ENCODE data around the gene STH.
"Not testable (repeated sequence)": the region's sequence is repeated elsewhere in the genome, so short reads cannot be mapped to it uniquely, and the experiment has no call there.

STH gene

DNA sequence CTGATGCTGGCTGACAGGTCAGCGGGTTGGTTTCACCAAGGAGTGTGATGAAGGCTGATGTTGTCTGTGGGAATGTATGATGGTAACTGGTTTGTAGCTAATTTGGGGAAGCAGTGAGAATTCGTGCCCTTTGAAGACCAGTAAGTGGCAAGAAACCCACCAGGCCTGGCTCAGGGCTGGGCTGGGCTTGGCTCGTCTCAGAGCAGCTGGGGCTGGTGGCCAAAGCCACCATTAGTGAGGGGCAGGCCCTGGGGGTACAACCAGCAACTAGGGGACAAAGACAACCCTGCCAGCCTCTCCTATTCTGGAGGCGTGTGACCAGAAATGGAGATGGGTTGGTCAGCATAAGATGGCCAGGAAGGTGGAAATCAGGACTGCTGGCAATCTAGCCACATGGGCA is 13.0 kb upstream of the STH start:
- DNase-seq: no peak

DNA sequence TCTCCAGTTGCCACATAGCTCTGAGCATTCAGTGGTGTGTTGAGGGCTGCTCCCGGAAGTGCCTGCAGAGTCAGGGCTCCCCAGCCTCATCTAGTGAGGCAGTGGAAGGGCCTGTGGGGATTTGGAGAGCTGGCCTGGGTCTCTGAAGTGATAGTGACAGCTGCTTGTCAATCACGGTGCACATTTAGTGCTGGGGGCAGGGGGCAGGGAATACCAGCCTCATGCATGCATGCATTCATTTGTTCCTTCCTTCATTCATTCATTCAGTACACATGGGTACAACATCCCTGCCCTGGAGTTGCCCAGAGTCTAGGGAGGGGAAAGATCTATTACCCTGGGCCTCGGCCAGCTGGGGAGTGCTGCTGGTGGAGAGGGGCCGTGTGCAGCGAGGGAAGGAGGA is 11.3 kb upstream of the STH start:
- no peak for DNase-seq

DNA sequence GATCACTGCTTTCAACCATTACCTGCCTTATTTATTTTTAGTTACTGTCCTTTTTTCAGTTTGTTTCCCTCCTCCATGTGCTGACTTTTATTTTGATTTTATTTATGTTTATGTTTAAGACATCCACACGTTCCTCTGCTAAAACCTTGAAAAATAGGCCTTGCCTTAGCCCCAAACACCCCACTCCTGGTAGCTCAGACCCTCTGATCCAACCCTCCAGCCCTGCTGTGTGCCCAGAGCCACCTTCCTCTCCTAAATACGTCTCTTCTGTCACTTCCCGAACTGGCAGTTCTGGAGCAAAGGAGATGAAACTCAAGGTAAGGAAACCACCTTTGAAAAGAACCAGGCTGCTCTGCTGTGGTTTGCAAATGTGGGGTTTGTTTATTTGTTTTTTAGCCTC is 9.3 kb upstream of the STH start:
- DNase-seq: no peak

DNA sequence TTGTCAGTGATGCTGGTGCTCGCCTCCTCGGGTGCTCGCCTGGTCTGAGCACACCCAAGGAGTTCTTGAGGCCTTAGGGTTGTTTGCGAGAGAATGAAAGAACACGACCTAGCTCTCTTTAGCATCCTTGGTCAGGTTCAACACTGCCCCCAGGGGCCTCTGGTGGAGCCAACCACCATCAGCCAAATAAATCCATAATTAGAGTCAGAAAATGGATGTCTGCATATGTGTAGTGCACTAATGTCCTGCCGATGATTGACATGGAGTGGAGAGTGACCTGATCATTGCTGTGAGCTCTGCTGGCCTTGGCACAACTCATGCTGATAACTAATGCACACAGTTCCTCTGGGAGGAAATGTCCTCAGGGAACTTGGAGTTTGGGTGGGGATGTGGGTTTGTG is 8.2 kb upstream of the STH start:
- DNase-seq: no peak

DNA sequence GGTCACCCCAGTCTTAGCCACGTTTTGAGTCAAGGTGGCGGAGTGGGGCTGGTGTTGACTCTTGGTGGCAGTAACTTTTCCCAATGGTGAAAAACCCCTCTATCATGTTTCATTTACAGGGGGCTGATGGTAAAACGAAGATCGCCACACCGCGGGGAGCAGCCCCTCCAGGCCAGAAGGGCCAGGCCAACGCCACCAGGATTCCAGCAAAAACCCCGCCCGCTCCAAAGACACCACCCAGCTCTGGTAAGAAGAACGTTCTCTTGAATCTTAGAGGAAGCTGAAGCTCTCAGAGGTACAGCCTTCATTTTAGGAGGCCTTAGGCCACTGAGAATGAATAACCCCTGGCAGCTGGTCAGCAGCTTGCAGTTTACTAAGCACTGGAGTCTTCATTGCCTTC is 7.7 kb upstream of the STH start:
- DNase-seq: no peak

DNA sequence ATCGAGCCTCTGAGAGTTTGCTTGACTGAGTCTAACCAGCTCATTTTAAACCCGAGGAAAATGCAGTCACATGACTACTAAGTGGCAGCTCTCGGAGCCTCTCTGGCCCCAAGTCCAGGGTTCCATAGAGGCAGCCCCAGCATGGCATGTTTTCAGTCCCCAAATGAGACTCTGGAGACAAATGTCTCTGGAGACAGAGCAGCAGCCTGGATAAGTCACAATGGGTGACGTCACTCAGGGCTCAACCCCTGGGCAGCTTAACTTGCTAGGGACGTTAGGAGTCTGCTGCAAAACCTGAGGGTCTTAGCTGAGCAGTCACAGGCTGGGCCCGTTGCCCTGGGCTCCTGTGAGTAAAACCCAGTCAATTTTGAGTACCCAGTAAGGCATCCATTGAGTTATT is 6.9 kb upstream of the STH start:
- DNase-seq: no peak

DNA sequence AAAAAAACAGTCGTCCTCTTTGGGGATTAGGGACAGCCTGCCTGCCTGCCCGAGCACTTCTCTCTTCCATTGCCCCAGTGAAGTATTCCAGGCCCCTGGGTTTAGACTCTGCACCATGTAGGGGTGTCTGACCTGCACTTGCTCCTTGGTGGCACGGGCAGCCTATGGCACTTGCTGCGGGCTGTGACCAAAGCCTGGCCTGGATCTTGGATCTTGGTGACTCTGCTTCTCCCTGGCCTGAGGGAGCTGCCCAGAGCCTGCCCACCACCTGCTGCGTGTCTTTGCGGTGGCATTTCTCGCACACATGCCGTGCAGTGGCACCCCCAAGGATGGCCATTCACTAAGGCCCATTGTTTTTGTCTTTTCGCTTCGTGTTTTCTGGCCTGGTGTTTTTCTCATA is 6.1 kb upstream of the STH start:
- DNase-seq: no peak

DNA sequence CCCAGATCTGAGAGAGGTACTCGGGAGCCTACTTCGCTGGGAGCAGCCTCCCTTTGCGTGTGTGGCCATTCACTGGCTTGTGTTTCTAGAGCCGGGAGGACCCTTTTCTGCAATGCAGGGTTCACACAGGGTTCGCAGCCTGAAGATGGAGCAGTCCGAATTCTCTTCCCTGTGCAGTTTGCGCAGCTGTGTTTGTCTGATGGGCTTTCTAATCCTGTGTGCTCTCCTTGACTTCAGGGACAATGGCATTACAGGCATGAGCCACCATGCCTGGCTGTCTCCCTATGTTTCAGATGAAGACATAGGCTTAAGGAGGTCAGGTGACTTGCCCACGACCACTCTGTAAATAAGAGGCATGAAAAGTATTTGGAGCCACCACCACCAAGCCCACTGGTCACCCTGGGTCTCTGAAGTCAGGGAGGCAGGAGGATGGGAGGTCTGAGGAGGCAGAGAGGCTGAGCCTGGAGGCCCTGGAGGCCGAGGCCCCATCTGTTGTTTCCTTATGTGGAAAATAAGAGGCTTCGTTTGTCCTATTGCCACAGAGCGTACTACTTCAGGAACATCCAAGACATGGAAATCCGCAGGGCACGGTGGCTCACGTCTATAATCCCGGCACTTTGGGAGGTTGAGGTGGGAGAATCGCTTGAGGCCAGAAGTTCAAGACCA is 5.0 kb upstream of the STH start:
- no peak for DNase-seq

DNA sequence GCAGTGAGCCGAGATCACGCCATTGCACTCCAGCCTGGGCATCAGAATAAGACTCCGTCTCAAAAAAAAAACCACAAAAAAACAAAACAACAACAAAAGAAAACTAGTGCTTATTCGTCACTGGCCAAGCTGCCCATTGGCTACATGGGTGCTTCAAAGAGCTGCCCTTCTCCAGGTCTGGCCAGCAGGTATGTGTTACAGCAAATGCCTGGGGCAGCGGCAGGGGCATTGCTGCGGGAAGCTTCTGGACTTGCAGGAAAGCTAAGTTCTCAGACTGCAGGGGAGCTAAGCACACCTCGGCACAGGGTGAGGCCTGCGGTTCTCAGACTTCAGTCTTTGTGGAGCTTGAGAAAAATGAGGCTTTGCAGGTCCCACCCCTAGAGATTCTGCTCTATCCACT is 4.1 kb upstream of the STH start:
- no peak for DNase-seq

DNA sequence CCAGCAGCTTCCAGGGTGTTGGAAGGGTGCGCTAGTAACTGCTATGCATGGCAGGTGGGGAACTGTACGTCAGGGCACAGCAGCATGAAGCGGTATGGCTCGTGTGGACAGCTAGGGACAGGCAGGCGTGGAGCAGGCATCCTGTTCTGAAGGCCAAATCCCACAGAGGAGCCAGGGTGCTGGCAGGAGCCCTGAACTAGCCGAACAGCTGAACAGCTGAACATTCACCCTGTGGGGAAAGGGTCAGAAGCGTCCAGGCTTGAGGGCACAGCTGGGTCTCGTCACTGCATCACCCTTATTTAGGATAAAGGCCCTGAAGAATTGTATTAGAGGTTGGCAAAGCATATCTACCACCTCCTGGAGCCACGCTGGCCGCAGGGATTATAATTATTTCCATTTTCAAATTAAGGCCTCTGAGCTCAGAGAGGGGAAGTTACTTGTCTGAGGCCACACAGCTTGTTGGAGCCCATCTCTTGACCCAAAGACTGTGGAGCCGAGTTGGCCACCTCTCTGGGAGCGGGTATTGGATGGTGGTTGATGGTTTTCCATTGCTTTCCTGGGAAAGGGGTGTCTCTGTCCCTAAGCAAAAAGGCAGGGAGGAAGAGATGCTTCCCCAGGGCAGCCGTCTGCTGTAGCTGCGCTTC is 3.3 kb upstream of the STH start:
- no peak for DNase-seq

DNA sequence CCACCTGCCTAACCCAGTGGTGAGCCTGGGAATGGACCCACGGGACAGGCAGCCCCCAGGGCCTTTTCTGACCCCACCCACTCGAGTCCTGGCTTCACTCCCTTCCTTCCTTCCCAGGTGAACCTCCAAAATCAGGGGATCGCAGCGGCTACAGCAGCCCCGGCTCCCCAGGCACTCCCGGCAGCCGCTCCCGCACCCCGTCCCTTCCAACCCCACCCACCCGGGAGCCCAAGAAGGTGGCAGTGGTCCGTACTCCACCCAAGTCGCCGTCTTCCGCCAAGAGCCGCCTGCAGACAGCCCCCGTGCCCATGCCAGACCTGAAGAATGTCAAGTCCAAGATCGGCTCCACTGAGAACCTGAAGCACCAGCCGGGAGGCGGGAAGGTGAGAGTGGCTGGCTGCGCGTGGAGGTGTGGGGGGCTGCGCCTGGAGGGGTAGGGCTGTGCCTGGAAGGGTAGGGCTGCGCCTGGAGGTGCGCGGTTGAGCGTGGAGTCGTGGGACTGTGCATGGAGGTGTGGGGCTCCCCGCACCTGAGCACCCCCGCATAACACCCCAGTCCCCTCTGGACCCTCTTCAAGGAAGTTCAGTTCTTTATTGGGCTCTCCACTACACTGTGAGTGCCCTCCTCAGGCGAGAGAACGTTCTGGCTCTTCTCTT is 2.6 kb upstream of the STH start:
- DNase-seq: no peak

DNA sequence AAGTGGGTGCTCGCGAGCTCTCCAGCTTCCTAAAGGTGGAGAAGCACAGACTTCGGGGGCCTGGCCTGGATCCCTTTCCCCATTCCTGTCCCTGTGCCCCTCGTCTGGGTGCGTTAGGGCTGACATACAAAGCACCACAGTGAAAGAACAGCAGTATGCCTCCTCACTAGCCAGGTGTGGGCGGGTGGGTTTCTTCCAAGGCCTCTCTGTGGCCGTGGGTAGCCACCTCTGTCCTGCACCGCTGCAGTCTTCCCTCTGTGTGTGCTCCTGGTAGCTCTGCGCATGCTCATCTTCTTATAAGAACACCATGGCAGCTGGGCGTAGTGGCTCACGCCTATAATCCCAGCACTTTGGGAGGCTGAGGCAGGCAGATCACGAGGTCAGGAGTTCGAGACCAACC is 1.9 kb upstream of the STH start:
- no peak for DNase-seq

DNA sequence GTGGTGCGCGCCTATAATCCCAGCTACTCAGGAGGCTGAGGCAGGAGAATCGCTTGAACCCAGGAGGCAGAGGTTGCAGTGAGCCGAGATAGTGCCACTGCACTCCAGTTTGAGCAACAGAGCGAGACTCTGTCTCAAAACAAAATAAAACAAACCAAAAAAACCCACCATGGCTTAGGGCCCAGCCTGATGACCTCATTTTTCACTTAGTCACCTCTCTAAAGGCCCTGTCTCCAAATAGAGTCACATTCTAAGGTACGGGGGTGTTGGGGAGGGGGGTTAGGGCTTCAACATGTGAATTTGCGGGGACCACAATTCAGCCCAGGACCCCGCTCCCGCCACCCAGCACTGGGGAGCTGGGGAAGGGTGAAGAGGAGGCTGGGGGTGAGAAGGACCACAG is 1.4 kb upstream of the STH start:
- no peak for DNase-seq

DNA sequence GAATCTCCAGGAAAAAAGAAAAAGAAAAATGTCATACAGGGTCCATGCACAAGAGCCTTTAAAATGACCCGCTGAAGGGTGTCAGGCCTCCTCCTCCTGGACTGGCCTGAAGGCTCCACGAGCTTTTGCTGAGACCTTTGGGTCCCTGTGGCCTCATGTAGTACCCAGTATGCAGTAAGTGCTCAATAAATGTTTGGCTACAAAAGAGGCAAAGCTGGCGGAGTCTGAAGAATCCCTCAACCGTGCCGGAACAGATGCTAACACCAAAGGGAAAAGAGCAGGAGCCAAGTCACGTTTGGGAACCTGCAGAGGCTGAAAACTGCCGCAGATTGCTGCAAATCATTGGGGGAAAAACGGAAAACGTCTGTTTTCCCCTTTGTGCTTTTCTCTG is 845 bp downstream of the STH start:
- no peak for DNase-seq

DNA sequence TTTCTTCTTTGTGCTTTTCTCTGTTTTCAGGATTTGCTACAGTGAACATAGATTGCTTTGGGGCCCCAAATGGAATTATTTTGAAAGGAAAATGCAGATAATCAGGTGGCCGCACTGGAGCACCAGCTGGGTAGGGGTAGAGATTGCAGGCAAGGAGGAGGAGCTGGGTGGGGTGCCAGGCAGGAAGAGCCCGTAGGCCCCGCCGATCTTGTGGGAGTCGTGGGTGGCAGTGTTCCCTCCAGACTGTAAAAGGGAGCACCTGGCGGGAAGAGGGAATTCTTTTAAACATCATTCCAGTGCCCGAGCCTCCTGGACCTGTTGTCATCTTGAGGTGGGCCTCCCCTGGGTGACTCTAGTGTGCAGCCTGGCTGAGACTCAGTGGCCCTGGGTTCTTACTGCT is 1.2 kb downstream of the STH start:
- DNase-seq: no peak

DNA sequence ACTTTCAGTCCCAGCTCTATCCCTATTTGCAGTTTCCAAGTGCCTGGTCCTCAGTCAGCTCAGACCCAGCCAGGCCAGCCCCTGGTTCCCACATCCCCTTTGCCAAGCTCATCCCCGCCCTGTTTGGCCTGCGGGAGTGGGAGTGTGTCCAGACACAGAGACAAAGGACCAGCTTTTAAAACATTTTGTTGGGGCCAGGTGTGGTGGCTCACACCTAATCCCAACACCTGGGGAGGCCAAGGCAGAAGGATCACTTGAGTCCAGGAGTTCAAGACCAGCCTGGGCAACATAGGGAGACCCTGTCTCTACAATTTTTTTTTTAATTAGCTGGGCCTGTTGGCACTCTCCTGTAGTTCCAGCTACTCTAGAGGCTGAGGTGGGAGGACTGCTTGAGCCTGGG is 1.7 kb downstream of the STH start:
- no peak for DNase-seq

DNA sequence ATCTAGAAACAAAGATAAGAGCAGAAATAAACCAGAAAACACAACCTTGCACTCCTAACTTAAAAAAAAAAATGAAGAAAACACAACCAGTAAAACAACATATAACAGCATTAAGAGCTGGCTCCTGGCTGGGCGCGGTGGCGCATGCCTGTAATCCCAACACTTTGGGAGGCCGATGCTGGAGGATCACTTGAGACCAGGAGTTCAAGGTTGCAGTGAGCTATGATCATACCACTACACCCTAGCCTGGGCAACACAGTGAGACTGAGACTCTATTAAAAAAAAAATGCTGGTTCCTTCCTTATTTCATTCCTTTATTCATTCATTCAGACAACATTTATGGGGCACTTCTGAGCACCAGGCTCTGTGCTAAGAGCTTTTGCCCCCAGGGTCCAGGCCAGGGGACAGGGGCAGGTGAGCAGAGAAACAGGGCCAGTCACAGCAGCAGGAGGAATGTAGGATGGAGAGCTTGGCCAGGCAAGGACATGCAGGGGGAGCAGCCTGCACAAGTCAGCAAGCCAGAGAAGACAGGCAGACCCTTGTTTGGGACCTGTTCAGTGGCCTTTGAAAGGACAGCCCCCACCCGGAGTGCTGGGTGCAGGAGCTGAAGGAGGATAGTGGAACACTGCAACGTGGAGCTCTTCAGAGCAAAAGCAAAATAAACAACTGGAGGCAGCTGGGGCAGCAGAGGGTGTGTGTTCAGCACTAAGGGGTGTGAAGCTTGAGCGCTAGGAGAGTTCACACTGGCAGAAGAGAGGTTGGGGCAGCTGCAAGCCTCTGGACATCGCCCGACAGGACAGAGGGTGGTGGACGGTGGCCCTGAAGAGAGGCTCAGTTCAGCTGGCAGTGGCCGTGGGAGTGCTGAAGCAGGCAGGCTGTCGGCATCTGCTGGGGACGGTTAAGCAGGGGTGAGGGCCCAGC is 2.6 kb downstream of the STH start:
- DNase-seq: peak; percentile 50

DNA sequence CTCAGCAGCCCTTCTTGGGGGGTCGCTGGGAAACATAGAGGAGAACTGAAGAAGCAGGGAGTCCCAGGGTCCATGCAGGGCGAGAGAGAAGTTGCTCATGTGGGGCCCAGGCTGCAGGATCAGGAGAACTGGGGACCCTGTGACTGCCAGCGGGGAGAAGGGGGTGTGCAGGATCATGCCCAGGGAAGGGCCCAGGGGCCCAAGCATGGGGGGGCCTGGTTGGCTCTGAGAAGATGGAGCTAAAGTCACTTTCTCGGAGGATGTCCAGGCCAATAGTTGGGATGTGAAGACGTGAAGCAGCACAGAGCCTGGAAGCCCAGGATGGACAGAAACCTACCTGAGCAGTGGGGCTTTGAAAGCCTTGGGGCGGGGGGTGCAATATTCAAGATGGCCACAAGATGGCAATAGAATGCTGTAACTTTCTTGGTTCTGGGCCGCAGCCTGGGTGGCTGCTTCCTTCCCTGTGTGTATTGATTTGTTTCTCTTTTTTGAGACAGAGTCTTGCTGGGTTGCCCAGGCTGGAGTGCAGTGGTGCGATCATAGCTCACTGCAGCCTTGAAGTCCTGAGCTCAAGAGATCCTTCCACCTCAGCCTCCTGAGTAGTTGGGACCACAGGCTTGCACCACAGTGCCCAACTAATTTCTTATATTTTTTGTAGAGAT is 3.4 kb downstream of the STH start:
- DNase-seq: peak; percentile 9

DNA sequence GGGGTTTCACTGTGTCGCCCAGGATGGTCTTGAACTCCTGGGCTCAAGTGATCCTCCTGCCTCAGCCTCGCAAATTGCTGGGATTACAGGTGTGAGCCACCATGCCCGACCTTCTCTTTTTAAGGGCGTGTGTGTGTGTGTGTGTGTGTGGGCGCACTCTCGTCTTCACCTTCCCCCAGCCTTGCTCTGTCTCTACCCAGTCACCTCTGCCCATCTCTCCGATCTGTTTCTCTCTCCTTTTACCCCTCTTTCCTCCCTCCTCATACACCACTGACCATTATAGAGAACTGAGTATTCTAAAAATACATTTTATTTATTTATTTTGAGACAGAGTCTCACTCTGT is 3.9 kb downstream of the STH start:
- no peak for DNase-seq

DNA sequence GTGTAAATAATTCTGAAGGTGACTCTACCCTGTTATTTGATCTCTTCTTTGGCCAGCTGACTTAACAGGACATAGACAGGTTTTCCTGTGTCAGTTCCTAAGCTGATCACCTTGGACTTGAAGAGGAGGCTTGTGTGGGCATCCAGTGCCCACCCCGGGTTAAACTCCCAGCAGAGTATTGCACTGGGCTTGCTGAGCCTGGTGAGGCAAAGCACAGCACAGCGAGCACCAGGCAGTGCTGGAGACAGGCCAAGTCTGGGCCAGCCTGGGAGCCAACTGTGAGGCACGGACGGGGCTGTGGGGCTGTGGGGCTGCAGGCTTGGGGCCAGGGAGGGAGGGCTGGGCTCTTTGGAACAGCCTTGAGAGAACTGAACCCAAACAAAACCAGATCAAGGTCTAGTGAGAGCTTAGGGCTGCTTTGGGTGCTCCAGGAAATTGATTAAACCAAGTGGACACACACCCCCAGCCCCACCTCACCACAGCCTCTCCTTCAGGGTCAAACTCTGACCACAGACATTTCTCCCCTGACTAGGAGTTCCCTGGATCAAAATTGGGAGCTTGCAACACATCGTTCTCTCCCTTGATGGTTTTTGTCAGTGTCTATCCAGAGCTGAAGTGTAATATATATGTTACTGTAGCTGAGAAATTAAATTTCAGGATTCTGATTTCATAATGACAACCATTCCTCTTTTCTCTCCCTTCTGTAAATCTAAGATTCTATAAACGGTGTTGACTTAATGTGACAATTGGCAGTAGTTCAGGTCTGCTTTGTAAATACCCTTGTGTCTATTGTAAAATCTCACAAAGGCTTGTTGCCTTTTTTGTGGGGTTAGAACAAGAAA is 5.1 kb downstream of the STH start:
- peak; percentile 9 for DNase-seq

DNA sequence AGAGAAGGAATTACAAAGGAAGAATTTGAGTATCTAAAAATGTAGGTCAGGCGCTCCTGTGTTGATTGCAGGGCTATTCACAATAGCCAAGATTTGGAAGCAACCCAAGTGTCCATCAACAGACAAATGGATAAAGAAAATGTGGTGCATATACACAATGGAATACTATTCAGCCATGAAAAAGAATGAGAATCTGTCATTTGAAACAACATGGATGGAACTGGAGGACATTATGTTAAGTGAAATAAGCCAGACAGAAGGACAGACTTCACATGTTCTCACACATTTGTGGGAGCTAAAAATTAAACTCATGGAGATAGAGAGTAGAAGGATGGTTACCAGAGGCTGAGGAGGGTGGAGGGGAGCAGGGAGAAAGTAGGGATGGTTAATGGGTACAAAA is 7.0 kb downstream of the STH start:
- DNase-seq: not testable (repeated sequence)

DNA sequence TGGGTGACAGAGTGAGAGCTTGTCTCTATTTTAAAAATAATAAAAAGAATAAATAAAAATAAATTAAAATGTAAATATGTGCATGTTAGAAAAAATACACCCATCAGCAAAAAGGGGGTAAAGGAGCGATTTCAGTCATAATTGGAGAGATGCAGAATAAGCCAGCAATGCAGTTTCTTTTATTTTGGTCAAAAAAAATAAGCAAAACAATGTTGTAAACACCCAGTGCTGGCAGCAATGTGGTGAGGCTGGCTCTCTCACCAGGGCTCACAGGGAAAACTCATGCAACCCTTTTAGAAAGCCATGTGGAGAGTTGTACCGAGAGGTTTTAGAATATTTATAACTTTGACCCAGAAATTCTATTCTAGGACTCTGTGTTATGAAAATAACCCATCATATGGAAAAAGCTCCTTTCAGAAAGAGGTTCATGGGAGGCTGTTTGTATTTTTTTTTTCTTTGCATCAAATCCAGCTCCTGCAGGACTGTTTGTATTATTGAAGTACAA is 8.5 kb downstream of the STH start:
- no peak for DNase-seq

Data from SHP77 treated with DMSO at 0.1 percent for 48 hours (cell line).